ENCODE data around the gene GPI.

GPI gene

DNA sequence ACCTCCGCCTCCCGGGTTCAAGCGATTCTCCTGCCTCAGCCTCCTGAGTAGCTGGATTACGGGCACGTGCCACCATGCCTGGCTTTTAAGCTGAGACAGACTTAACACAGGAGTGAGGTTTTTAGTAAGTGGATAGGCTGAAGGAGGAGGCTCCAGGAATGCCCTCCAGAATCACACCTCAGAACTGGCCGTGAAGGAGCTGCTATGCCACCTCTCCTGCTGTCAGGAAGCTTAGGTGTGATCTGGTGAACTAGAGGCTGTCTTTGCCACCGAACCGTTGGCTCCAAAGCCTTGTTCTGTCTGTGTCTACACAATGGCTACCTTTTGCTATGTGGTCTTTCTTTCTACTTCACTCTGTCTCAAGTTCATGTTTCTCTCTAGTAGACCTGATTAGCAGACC, 43.4 kb downstream of the GPI start:
- DNase-seq: no peak

DNA sequence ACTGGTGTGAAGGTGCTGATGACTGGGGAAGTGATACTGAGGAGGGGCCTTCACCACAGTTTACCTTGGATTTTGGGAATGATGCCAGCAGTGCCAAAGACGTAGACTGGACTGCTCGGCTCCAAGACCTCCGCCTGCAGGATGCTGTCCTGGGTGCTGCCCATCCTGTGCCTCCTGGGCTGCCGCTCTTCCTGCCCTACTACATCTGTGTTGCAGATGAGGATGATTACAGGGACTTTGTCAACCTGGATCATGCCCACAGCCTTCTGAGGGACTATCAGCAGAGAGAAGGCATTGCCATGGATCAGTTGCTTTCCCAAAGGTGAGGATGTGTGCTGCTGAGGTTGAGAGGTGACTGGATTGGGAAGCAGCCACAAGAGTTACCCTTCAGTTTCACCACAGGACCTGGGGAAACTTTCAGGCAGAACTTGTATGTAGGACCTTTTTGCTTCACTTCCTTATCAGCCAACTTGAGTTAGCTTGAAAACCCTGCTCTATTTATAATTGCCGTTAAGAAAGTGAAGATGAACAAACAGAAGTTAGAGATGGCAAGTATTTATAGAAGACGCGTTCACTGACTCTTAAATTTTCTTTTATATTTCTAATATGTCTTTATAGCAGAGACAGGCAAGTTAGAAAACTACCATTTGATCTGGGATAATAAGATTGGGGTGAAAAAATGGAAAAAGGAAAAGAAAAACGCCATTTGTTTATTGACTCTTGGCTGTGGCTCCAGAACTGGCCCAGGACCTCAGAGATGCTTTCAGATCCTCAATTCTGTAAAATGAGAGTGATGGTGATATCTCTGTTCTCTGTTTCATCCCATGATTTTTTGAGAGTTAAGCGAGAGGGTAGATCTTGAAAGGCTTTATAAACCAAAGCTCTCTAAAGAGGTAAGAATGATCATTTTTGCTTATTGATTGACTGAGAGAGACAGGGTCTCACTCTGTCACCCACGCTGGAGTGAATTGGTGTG, 44.5 kb downstream of the GPI start:
- no peak for DNase-seq

DNA sequence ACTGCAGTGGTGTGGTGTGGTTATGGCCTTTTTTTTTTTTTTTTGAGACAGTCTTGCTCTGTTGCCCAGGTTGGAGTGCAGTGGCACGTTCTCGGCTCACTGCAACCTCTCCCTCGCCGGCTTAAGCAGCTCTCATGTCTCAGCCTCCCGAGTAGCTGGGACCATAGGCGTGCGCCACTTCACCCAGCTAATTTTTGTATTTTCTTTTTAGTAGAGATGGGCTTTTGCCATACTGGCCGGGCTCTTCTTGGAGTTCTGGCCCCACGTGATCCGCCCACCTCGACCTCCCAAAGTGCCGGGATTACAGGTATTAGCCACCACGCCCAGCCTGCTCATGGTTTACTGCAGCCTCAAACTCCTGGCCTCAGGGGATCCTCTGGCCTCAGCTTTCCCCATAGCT, 46.2 kb downstream of the GPI start:
- no peak for DNase-seq

DNA sequence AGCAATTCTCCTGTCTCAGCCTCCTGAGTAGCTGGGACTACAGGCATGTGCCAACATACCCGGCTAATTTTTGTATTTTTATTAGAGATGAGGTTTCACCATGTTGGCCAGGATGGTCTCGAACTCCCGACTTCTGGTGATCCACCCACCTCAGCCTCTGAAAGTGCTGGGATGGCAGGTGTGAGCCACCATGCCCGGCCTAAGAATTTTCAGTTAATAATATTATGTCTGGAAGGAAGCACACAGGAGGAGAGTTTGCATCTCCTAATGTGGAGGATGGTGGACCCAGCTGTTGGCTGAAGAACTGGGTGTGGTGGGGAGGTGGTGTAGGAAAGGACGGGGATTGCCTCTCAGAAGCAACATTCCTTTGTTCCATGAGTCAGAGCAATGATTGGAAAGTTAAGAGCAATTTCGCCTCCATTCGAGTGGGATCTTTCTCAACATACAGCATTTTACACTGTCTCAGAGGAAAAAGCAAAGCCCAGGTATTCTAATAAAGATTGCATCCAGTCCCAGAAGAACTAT, 51.1 kb downstream of the GPI start:
- DNase-seq: no peak

DNA sequence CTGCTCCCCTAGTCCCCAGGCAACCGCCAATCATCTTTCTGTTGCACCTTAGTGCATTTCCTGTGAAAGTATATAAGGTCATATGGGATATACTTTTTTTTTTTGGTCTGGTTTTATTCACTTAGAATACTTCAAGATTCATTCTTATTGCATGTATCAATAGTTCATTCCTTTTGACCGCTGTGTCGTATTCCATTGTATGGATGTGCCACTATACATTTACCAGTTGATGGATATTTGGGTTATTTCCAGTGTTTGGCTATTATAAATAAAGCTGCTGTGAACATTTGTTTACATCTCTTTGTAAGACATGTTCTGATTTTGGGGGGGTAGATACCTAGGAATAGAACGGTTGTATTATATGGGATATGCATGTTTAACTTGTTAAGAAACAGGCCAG, 53.3 kb downstream of the GPI start:
- no peak for DNase-seq

DNA sequence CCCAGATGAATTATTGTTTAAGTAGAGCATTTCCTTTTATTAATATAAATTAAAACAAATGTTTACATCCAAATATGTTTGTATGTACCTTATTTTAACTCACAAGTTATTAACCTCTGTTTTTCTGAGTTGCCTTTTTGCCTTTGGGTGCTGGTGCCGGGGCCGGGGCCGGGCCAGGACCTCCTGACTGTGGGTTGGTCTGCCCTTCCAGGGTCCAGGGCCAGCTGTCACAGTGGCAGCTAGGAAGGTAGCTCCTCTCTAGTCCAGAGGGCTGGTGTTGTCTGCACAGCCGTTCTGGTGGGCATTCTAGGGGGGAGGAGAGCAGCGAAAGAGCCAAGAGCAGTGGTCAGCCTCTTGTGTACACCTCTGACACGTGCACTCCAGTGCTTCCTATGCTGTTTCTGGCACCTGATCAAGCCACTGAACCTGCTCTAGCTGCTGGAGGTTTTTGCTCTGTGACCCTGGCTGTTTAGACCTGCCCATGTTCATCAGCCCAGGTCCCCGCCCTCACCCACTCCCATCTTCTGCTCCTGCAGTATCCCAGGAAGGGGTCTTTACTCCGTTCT, 61.2 kb downstream of the GPI start:
- DNase-seq: no peak

DNA sequence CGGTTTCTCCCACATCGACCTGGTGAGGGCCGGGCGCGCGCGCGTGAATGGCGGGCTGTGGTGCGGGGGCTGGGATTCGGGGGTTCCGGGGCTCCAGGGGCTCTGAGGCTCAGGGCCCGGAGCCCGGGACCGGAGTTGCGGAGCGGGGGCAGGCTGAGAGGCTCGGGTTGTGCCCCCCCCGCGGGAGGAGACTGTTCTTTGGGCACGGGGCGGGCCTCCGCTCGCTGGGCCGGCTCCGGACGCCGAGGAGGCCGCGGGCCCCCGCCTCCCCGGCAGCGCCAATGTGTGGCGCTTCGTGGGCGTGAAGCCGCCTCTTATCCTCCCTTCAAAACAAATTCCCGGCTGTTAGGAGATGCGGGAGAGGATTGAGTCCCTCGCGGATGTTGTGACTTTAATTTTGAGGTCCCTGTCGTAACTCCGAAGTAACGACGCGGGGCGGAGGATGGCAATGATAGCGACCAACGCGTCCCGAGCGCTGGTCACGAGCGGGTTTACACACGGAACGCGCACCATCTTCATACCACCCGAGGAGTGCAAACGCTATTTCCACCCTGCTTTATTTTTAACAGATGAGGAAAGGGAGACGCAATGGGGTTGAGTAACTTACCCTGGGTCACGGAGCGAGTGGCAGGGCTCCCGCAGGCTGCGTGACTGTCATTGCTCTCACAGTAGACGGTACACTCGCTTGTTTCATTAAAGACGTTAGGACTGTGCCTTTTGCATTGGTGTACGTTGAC, 63.7 kb downstream of the GPI start:
- DNase-seq: no peak

DNA sequence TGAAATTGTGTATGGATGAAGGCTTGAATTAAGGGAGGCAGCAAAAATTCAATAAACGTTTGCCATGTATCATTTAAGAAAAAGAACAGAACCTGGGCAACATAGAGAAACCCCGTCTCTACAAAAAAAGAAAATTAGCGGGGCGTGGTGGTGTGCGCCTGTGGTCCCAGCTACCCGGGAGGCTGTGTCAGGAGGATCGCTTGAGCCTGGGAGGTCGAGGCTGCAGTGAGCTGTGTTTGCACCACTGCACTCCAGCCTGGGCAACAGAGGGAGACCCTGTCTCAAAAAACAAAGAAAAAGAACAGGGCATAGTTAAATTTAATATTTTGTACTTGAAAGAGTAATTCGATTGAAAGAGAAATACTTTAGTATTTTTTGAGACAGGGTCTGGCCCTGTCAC, 64.6 kb downstream of the GPI start:
- DNase-seq: no peak

DNA sequence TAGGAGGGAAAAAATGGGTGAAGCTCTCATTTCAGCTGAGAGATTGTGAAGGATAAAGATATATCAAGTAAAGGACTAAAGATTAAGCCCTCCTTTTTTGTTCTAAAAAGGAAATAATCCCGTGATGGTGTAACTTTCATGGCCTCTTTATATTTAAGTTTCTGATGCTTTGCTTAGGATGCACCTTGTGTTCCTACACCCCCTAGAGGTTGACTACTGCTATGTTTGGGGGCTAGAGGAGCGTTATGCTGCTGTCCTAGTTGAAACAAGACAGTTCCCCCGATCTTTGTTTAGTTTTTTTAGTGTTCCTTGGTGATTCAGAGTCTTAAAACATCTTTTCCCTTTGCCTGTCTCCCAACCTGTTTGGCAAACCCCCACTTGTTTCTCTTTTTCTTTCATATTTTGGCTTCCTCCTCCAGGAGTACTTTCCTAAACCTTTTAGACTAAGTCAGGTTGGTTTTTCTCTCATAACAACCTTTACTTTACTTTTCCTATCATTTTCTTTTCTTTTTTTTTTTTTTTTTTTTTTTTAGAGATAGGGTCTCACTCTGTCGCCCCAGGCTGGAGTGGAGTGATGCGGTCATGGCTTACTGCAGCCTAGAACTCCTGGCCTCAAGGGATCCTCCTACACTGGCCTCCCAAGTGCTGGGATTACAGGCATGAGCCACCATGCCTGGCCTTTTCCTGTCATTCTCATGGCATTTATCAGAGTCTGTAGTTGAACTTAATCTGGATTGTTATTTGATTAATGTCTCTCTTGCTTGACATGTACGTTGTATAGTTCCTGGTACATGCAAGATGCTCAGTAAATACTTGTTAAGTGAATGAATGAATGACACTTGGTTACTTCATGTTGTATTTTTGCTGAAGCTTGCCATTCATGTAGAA, 66.0 kb downstream of the GPI start:
- peak; percentile 7 for DNase-seq

DNA sequence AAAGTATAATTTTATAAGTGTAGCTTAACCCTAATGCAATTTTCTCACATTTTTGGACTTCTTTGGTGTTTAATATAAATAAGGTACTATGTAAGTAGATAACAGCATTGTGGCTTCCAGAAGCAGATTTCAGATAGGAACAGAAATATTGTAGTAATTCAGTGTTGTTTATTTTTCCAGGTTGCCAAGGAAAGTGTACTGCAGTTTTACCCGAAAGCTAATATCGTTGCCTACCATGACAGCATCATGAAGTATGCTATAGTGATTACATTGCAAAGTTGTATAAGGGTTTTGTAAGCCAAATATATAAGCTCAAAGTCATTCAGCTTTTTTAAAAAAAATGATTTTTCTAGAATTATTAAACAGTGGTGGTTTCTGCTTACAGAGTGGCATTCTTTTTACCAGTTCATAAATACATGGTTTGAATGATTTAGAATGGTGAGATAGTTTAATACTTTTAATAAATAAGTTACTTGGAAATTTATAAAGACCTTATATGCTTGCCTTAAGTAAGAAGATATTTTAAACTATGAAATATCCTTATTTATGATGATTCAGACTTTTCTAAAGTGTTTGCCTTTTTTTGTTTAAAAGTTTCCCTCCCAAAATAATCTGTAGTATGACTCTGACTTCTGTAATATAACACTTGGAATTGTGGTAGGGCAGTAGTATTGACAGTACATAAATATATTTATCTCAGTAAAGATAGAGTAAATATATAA, 66.8 kb downstream of the GPI start:
- DNase-seq: no peak

DNA sequence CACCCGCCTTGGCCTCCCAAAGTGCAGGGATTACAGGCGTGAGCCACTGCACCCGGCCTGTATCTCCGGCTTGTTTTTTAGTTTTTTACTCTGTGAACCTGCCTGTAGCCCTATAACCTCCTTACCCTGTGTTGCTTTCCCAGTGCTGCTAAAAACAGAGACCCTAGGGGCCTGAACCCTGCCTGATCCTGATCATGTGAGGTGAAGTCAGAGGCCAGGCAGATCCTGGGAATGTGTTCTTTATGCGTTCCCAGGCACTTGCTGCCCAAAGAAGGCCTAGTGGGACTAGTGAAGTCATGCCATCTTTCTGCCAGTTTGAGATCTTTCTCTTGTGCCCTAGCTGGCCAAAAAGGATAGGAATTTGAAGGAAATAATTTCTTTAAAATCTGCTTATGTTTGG, 67.8 kb downstream of the GPI start:
- DNase-seq: no peak

DNA sequence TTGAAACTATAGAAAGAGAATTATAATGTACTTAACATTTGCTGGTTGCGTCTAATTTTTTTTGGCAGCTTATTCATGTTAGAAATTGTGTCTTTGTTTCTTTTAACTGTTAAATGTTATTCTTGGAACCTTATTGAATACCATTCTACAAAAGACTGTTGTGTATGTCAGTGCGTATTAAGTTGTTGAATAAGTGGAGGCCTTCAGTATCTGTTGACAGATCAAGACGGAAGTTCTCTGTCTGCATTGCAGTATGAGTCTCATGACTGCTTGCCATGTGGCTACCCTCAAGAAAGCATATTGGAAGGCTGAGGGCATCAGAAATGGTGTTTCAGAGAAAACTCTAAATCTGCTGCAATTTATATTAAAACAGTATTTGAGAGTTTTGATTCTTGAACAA, 71.7 kb downstream of the GPI start:
- no peak for DNase-seq

DNA sequence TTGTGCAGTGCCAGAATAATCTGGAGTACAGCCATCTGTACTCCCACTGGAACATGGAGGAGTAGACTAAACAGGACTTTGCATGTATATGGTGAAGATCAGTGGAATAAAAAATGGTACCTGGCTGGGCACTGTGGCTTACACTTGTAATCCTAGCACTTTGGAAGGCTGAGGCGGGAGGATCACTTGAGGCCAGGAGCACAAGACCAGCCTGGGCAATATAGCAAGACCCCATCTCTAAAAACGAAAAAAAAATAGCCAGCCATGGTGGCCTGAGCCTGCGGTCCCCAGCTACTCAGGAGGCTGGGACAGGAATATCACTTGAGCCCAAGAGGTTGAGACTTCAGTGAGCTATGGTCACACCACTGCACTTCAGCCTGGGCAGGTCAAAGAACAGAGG, 83.2 kb downstream of the GPI start:
- no peak for DNase-seq

All from SHP77 treated with DMSO at 0.1 percent for 48 hours (cell line).